Fibroblast of upper back skin (primary cell): ENCODE data around the gene LILRB2.
"Not testable (repeated sequence)": the region's sequence is repeated elsewhere in the genome, so short reads cannot be mapped to it uniquely, and the experiment has no call there.

Experiments
- DNase-seq: peaks from one replicate; pipeline ENCODE4 v3.0.0-alpha.2; 2013

The LILRB2 gene

GRCh38 chr19:54281007-54281728 is at the start of gene LILRB2:
Gene LILRB2 (minus strand): TSS chr19:54281110. CDS start chr19:54280496, 614 bp downstream.
- DNase-seq, result no peak

GRCh38 chr19:54329476-54330165 is 48.7 kb upstream of the LILRB2 start:
- DNase-seq, result no peak

- DNase-seq, result not testable (repeated sequence)
Measured at GRCh38 chr19:54328781-54329180, 47.9 kb upstream of the LILRB2 start.

GRCh38 chr19:54325631-54326030 is 44.7 kb upstream of the LILRB2 start:
- no peak for DNase-seq

DNA sequence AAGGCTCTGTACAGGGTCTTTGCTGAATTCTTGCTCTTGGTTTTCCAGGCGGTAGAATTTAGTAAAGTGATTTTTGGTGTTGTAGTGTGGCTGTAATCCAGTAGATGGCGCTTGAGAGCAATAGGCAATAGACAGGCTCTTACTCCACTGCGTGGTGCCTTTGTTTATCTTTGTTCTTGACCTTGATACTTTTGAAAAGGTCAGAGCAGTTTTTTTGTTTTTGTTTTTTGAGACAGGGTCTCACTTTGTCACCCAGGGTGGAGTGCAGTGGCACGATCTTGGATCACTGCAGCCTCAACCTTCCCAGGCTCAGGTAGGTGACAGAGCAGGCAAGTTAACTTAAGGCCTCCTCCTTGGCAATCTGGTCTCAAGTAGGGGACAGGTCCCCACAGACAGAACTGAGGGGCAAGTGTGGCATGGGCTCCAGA is 44.3 kb upstream of the LILRB2 start:
- DNase-seq, result peak; percentile 14

- no peak for DNase-seq
Measured at GRCh38 chr19:54324071-54324470, 43.2 kb upstream of the LILRB2 start.

GRCh38 chr19:54322934-54323333 is 42.0 kb upstream of the LILRB2 start:
- DNase-seq, result not testable (repeated sequence)

GRCh38 chr19:54322295-54322694 is 41.4 kb upstream of the LILRB2 start:
- not testable (repeated sequence) for DNase-seq

DNA sequence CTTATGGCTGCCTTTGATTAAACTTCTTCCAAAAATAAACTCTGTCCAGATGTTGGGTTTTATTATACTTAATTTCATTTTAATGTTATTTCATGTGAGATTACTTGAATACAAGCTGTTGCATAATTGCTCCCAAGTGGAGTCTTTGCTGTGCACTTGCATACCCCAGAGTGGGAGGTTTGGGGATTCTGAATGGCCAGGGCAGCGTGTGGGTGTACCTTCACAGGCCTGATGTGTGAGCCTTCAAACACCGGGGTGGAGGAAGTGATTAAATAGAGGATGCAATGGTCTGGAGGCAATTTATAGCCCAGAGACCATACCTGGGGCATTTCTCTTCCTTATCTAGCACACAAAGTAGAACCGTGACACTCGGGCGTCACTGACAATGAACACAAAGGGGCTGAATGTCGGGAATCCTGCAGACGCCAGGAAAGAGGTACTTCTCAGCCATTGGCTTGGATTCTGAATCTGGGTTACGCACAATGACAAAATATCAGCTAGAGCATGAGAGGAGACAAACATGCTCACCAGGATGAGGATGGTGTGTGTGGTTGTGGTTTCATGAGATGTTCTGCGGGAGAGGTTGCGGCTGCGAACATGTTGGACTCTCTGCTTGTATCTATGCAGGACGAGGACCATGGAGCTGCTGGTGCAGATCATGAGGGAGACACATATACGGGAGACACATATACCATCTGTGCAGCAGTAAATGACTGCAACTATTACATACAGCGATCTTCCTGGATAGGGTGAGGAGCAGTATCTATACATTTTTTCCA is 39.2 kb upstream of the LILRB2 start:
- DNase-seq, result no peak

GRCh38 chr19:54319049-54319448 is 38.1 kb upstream of the LILRB2 start:
- no peak for DNase-seq

- DNase-seq, result no peak
Measured at GRCh38 chr19:54317965-54318240, 37.0 kb upstream of the LILRB2 start.

DNA sequence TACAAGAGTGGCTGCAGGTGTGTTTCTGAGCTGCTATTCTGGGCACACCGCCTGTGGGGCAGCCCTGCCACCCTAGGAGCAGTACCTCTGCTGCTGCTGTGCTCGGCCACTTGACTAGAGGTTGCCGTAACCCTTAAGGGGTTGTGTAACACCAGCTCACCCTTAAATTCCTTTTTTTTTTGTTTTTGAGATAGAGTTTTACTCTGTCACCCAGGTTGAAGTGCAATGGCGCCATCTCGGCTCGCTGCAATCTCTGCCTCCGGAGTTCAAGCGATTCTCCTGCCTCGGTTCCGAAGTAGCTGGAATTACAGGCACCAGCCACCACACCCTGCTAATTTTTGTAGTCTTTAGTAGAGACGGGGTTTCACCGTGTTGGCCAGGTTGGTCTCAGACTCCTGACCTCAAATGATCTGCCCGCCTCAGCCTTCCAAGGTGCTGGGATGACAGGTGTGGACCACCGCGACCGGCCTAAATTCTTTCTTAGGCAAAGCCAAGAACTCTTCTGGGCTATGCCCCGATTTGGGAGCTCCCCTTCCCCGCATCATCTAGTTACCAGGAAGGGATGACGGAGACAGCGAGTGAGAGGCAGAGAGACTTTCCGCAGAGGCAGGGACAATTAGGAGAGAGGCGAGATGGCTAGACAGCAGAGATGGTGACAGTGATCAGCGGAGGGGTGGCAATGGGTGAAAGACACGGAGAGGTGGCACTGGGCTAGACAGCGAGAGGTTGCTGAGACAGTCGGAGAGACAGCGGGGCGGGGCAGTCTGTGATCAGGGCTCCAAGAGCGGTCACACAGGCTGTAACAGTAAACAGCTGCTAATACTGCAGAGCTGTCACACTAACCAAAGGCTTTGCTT is 36.4 kb upstream of the LILRB2 start:
- no peak for DNase-seq

GRCh38 chr19:54316746-54317107 is 35.8 kb upstream of the LILRB2 start:
- no peak for DNase-seq

DNA sequence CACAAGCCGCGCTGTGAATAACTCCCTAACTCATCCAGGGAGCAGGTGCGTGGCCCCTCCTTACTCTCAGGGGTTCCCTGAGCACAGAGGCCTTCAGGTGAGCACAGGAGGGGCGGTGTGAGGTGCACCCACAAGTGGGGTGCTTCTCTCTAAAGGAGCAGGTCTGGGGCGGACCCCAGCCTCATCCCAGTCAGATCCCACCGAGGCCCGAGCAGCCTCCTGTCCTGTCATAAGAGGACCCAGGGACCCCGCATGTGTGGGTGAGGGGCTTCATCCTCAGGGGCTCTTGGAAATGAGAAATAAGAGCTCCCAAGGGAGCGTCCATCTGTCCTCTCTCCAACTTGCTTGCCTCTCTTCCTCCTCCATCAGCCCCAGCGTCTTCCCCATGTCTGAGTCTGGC is 35.0 kb upstream of the LILRB2 start:
- no peak for DNase-seq

GRCh38 chr19:54312436-54313377 is 31.8 kb upstream of the LILRB2 start, which contains the start of gene LILRA5:
Gene LILRA5 (minus strand): TSS chr19:54313166. CDS start chr19:54313019, 147 bp downstream.
- no peak for DNase-seq

GRCh38 chr19:54312011-54312410 is 31.1 kb upstream of the LILRB2 start:
- DNase-seq, result no peak

GRCh38 chr19:54311486-54311885 is 30.6 kb upstream of the LILRB2 start:
- DNase-seq, result no peak

GRCh38 chr19:54310543-54310942 is 29.6 kb upstream of the LILRB2 start:
- no peak for DNase-seq

GRCh38 chr19:54309811-54310210 is 28.9 kb upstream of the LILRB2 start:
- DNase-seq, result no peak

DNA sequence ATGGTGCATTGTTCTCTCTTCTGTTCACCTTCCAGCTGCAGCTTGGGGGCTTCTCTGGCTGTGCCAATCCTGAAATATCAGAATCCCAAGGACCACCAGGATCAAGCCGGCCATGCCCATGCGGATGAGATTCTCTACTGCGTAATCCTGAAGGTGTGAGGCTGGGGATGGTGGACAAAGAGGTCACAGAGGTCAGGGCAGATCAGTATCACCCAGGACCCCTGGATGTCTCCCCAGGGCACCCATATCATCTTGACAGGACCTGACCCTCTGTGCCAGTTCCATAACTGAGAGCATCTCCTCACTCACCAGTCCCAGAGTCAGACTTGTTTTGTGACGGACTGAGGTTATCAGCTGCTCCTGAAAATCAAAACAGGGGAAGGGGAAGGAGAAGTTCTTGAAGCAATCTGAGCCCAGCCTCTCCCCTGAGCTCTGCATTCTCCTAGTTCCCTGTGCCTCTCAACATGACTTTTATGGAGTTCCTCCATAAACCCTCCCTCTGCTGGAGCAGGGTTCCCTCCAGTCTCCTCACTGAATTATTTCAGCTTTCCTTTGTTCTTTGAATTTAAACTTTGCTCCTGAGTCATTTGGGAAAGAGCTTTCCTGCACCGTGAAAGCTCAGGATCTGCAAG is 26.6 kb upstream of the LILRB2 start:
- no peak for DNase-seq

- no peak for DNase-seq
Measured at GRCh38 chr19:54305141-54305540, 24.2 kb upstream of the LILRB2 start.
